Breast epithelium (tissue), 4 donors: Measurements from ENCODE around the gene SLC25A15. TPM values are rescaled to one million over a fixed set of nuclear protein-coding genes. Genes with fewer than 3 reads are reported as not detected.

Experiments
- DNase-seq, 2 donors: peaks; one replicate each; pipeline ENCODE4 v3.0.0-alpha.2; 2019; ENCODE audit warnings: low spot score in 2 of 2
- H3K27ac ChIP-seq, 2 donors: fragments of 200-600 bp; sonication (generic) in 1 of 2; one replicate each; pipeline ENCODE4 v1.5.1; 2016 to 2019; ENCODE audit warnings: mild to moderate bottlenecking in 1 of 2
- H3K27me3 ChIP-seq, 2 donors: fragments of 200-600 bp; sonication (generic) in 1 of 2; one replicate each; pipeline versions ENCODE4 v1.5.1 to v1.6.0; 2017 to 2019; ENCODE audit warnings: control low read depth in 1 of 2, mild to moderate bottlenecking in 1 of 2
- H3K36me3 ChIP-seq: fragments of 200-600 bp; one replicate; pipeline ENCODE4 v1.5.1; 2019
- H3K4me1 ChIP-seq, 2 donors: fragments of 200-600 bp; sonication (generic); one replicate each; pipeline ENCODE4 v1.5.1; 2016 to 2019; ENCODE audit warnings: control low read depth in 1 of 2
- H3K4me3 ChIP-seq, 3 donors: fragments of 200-600 bp; sonication (generic); 1 replicate in 2 of 3; 2 replicates in 1 of 3; pipeline ENCODE4 v1.5.1; 2016 to 2019; ENCODE audit warnings: mild to moderate bottlenecking in 3 of 3, moderate library complexity in 2 of 3
- H3K9me3 ChIP-seq, 2 donors: fragments of 200-600 bp; sonication (generic) in 1 of 2; one replicate each; pipeline ENCODE4 v1.5.1; 2016 to 2019; ENCODE audit warnings: control low read depth in 1 of 2
- CTCF ChIP-seq, 3 donors: fragments of 450-650 bp; IDR thresholded peaks; one replicate each; pipeline ENCODE4 v1.5.1; 2016 to 2017; ENCODE audit warnings: antibody characterized with exemption in 3 of 3, mild to moderate bottlenecking in 3 of 3, moderate library complexity in 3 of 3
- POLR2A ChIP-seq: fragments of 450-650 bp; IDR thresholded peaks from one replicate; pipeline ENCODE4 v1.6.1; 2016; ENCODE audit warnings: antibody characterized with exemption, mild to moderate bottlenecking, moderate library complexity
- POLR2AphosphoS5 ChIP-seq, 3 donors: sonication (generic); formaldehyde crosslinking; IDR thresholded peaks; one replicate each; pipeline ENCODE4 v1.6.1; 2017; ENCODE audit warnings: antibody characterized with exemption in 3 of 3
- intact Hi-C: fragments of 100-400 bp; cut with DNase I; formaldehyde crosslinking; loops from one replicate; pipeline ENCODE4 v1.15.1; 2023; ENCODE audit warnings: low total_unique reads
- total RNA-seq, 3 donors: library from RNA; depleted of rRNA; stranded (reverse); fragments of >200 nt; gene quantifications; one replicate each; pipeline ENCODE4 v1.1.0, GENCODE V29; 2016

SLC25A15 gene
- total RNA-seq, 3 donors from 2014 or later: 6.9 to 13.4 (median 7.5) TPM

GRCh38 chr13:40796649-40797048 lies 7.2 kb downstream of the SLC25A15 start:
- intact Hi-C loops: no loop called here
- H3K36me3 ChIP-seq: no peaks in the 10 kb centered on the region
- no peak for DNase-seq
- H3K4me3 ChIP-seq: no peak overlapping the region
- no peaks in the 10 kb centered on the region for H3K4me1 ChIP-seq
- no peaks in the 10 kb centered on the region for H3K9me3 ChIP-seq
- no peak for TF ChIP-seq CTCF (IDR thresholded peaks at IDR 0.05)
- no peak for TF ChIP-seq POLR2AphosphoS5 (IDR thresholded peaks at IDR 0.05)
- no peak for TF ChIP-seq POLR2A
- H3K27me3 ChIP-seq: no peaks in the 10 kb centered on the region
- H3K27ac ChIP-seq: no peak overlapping the region

- Histone ChIP-seq H3K4me3 (peak overlapping the region in 1 of 3 donors; percentile 0), H3K9me3 (no peaks in the 10 kb centered on the region), H3K27ac (peak overlapping the region; percentile 57 to 64), H3K27me3 (no peaks in the 10 kb centered on the region), H3K36me3 (no peaks in the 10 kb centered on the region), H3K4me1 (no peaks in the 10 kb centered on the region)
- peak in 1 of 2 donors; percentile 61 for DNase-seq
- intact Hi-C loops: no loop called here
- no peak for TF ChIP-seq POLR2A
- no peak for TF ChIP-seq CTCF (IDR thresholded peaks at IDR 0.05)
These were observed 9.0 kb downstream of the SLC25A15 start for GRCh38 chr13:40798380-40798779.

- no peaks in the 10 kb centered on the region for H3K9me3 ChIP-seq
- H3K27ac ChIP-seq: no peak overlapping the region
- H3K27me3 ChIP-seq: no peaks in the 10 kb centered on the region
- no peaks in the 10 kb centered on the region for H3K4me1 ChIP-seq
- H3K36me3 ChIP-seq: no peaks in the 10 kb centered on the region
- no peak for DNase-seq
- intact Hi-C loops: no loop called here
- no peak for TF ChIP-seq POLR2AphosphoS5 (IDR thresholded peaks at IDR 0.05)
- no peak for TF ChIP-seq CTCF (IDR thresholded peaks at IDR 0.05)
- TF ChIP-seq POLR2A: no peak
- no peak overlapping the region for H3K4me3 ChIP-seq
These were observed 10.1 kb downstream of the SLC25A15 start for GRCh38 chr13:40799508-40799907.

GRCh38 chr13:40800559-40800958 lies 11.1 kb downstream of the SLC25A15 start:
- Histone ChIP-seq H3K4me1 (no peaks in the 10 kb centered on the region), H3K27me3 (no peaks in the 10 kb centered on the region), H3K9me3 (no peaks in the 10 kb centered on the region), H3K27ac (peak overlapping the region in 1 of 2 donors; percentile 30), H3K36me3 (no peaks in the 10 kb centered on the region), H3K4me3 (no peak overlapping the region)
- DNase-seq: no peak
- intact Hi-C loops: no loop called here
- TF ChIP-seq POLR2AphosphoS5 (IDR thresholded peaks at IDR 0.05): no peak
- TF ChIP-seq CTCF (IDR thresholded peaks at IDR 0.05): no peak
- TF ChIP-seq POLR2A: no peak

- H3K4me1 ChIP-seq: no peaks in the 10 kb centered on the region
- no peak for DNase-seq
- no peaks in the 10 kb centered on the region for H3K36me3 ChIP-seq
- H3K27ac ChIP-seq: peak overlapping the region in 1 of 2 donors; percentile 29
- no peak overlapping the region for H3K4me3 ChIP-seq
- intact Hi-C loops: no loop called here
- TF ChIP-seq POLR2A: no peak
- TF ChIP-seq CTCF (IDR thresholded peaks at IDR 0.05): no peak
- TF ChIP-seq POLR2AphosphoS5 (IDR thresholded peaks at IDR 0.05): no peak
- H3K9me3 ChIP-seq: no peaks in the 10 kb centered on the region
- no peaks in the 10 kb centered on the region for H3K27me3 ChIP-seq
These were observed 12.1 kb downstream of the SLC25A15 start for GRCh38 chr13:40801255-40802217.
